Measurements from ENCODE around the gene LSM11.

LSM11 gene

GRCh38 chr5:157703736-157704135 lies 39.8 kb upstream of the LSM11 start:
- Histone ChIP-seq H3K9ac (ENCODE audit: low read length) (no peak overlapping the region), H2AFZ (ENCODE audit: low read depth, low read length, severe bottlenecking) (no peak overlapping the region), H3K79me2 (ENCODE audit: insufficient read depth, low read length) (no peaks in the 10 kb centered on the region), H3K9me2 (replicated peaks; ENCODE audit: insufficient read depth, low read length) (no peaks in the 10 kb centered on the region), H3K4me3 (ENCODE audit: insufficient read depth, low read length, poor library complexity, severe bottlenecking) (no peak overlapping the region), H3K9me3 (ENCODE audit: insufficient read depth, low read length) (peaks cover 6% of the 10 kb centered on the region; the same call in 1 of the 2 replicates), H3K27me3 (ENCODE audit: low read length) (no peaks in the 10 kb centered on the region), H3F3A (ENCODE audit: insufficient read depth) (no peaks in the 10 kb centered on the region), H3K36me3 (ENCODE audit: low read length) (no peaks in the 10 kb centered on the region), H4K20me1 (ENCODE audit: low read depth, low read length) (no peaks in the 10 kb centered on the region), H3K4me2 (ENCODE audit: low read depth, low read length, poor library complexity, severe bottlenecking) (no peak overlapping the region), H3K27ac (ENCODE audit: low read depth, low read length) (no peak overlapping the region)
- no peak for TF ChIP-seq CTCF (IDR thresholded peaks at IDR 0.05; ENCODE audit: insufficient read depth, low read length, poor library complexity, severe bottlenecking)
- TF ChIP-seq EZH2phosphoT487 (conservative IDR thresholded peaks at IDR 0.05; ENCODE audit: low read length), result no peak

GRCh38 chr5:157708866-157709265 lies 34.6 kb upstream of the LSM11 start:
- Histone ChIP-seq H3K27ac (ENCODE audit: low read depth, low read length) (no peak overlapping the region), H3K36me3 (ENCODE audit: low read length) (no peaks in the 10 kb centered on the region), H2AFZ (ENCODE audit: low read depth, low read length, severe bottlenecking) (no peak overlapping the region), H3K27me3 (ENCODE audit: low read length) (no peaks in the 10 kb centered on the region), H3F3A (ENCODE audit: insufficient read depth) (no peaks in the 10 kb centered on the region), H3K4me3 (ENCODE audit: insufficient read depth, low read length, poor library complexity, severe bottlenecking) (no peak overlapping the region), H3K9me2 (replicated peaks; ENCODE audit: insufficient read depth, low read length) (no peaks in the 10 kb centered on the region), H3K9me3 (ENCODE audit: insufficient read depth, low read length) (no peaks in the 10 kb centered on the region), H3K9ac (ENCODE audit: low read length) (no peak overlapping the region), H3K4me2 (ENCODE audit: low read depth, low read length, poor library complexity, severe bottlenecking) (no peak overlapping the region), H4K20me1 (ENCODE audit: low read depth, low read length) (no peaks in the 10 kb centered on the region), H3K79me2 (ENCODE audit: insufficient read depth, low read length) (no peaks in the 10 kb centered on the region)
- TF ChIP-seq EZH2phosphoT487 (conservative IDR thresholded peaks at IDR 0.05; ENCODE audit: low read length) (no peak), CTCF (IDR thresholded peaks at IDR 0.05; ENCODE audit: insufficient read depth, low read length, poor library complexity, severe bottlenecking) (no peak)

GRCh38 chr5:157709346-157709745 lies 34.2 kb upstream of the LSM11 start:
- no peak overlapping the region for H3K4me3 ChIP-seq (ENCODE audit: insufficient read depth, low read length, poor library complexity, severe bottlenecking)
- H3K9ac ChIP-seq (ENCODE audit: low read length), result no peak overlapping the region
- no peaks in the 10 kb centered on the region for H3F3A ChIP-seq (ENCODE audit: insufficient read depth)
- no peaks in the 10 kb centered on the region for H3K36me3 ChIP-seq (ENCODE audit: low read length)
- no peaks in the 10 kb centered on the region for H3K9me3 ChIP-seq (ENCODE audit: insufficient read depth, low read length)
- no peak overlapping the region for H3K4me2 ChIP-seq (ENCODE audit: low read depth, low read length, poor library complexity, severe bottlenecking)
- H3K79me2 ChIP-seq (ENCODE audit: insufficient read depth, low read length), result no peaks in the 10 kb centered on the region
- no peak overlapping the region for H3K27ac ChIP-seq (ENCODE audit: low read depth, low read length)
- no peaks in the 10 kb centered on the region for H3K9me2 ChIP-seq (replicated peaks; ENCODE audit: insufficient read depth, low read length)
- no peaks in the 10 kb centered on the region for H3K27me3 ChIP-seq (ENCODE audit: low read length)
- TF ChIP-seq EZH2phosphoT487 (conservative IDR thresholded peaks at IDR 0.05; ENCODE audit: low read length), result no peak
- TF ChIP-seq CTCF (IDR thresholded peaks at IDR 0.05; ENCODE audit: insufficient read depth, low read length, poor library complexity, severe bottlenecking), result no peak
- no peaks in the 10 kb centered on the region for H4K20me1 ChIP-seq (ENCODE audit: low read depth, low read length)
- no peak overlapping the region for H2AFZ ChIP-seq (ENCODE audit: low read depth, low read length, severe bottlenecking)

All from SU-DHL-6 (cell line).